ENCODE data around the gene DMRT1.
"Not testable (repeated sequence)": the region's sequence is repeated elsewhere in the genome, so short reads cannot be mapped to it uniquely, and the experiment has no call there.

The DMRT1 gene

GRCh38 chr9:905906-906305, 64.4 kb downstream of the DMRT1 start:
- Mint-ChIP-seq H3K9me3 (no peaks in the 10 kb centered on the region), H3K4me1 (peaks cover 69% of the 10 kb centered on the region), H3K27ac (peak overlapping the region; percentile 45), H3K27me3 (ENCODE audit: low read depth, poor library complexity) (peaks cover 12% of the 10 kb centered on the region), H3K4me3 (peak overlapping the region; percentile 52), H3K36me3 (ENCODE audit: low read depth) (no peaks in the 10 kb centered on the region)
- no peak for DNase-seq
- TF ChIP-seq CTCF (IDR thresholded peaks at IDR 0.05), result no peak

- Mint-ChIP-seq H3K27me3 (ENCODE audit: low read depth, poor library complexity) (peaks cover 15% of the 10 kb centered on the region), H3K36me3 (ENCODE audit: low read depth) (no peaks in the 10 kb centered on the region), H3K4me1 (peaks cover 64% of the 10 kb centered on the region), H3K27ac (no peak overlapping the region), H3K4me3 (peak overlapping the region; percentile 57), H3K9me3 (no peaks in the 10 kb centered on the region)
- TF ChIP-seq CTCF (IDR thresholded peaks at IDR 0.05), result no peak
- no peak for DNase-seq
These were observed 67.2 kb downstream of the DMRT1 start for GRCh38 chr9:908536-909205.

- H3K36me3 Mint-ChIP-seq (ENCODE audit: low read depth), result no peaks in the 10 kb centered on the region
- no peak overlapping the region for H3K27ac Mint-ChIP-seq
- H3K27me3 Mint-ChIP-seq (ENCODE audit: low read depth, poor library complexity), result peaks cover 17% of the 10 kb centered on the region
- TF ChIP-seq CTCF (IDR thresholded peaks at IDR 0.05), result peak; percentile 11
- peaks cover 45% of the 10 kb centered on the region for H3K4me1 Mint-ChIP-seq
- H3K9me3 Mint-ChIP-seq, result no peaks in the 10 kb centered on the region
- no peak overlapping the region for H3K4me3 Mint-ChIP-seq
- DNase-seq, result no peak
These were observed 69.5 kb downstream of the DMRT1 start for GRCh38 chr9:911005-911404.

- H3K4me1 Mint-ChIP-seq, result peaks cover 27% of the 10 kb centered on the region
- TF ChIP-seq CTCF (IDR thresholded peaks at IDR 0.05), result no peak
- no peak overlapping the region for H3K4me3 Mint-ChIP-seq
- no peaks in the 10 kb centered on the region for H3K36me3 Mint-ChIP-seq (ENCODE audit: low read depth)
- no peaks in the 10 kb centered on the region for H3K9me3 Mint-ChIP-seq
- peaks cover 21% of the 10 kb centered on the region for H3K27me3 Mint-ChIP-seq (ENCODE audit: low read depth, poor library complexity)
- no peak for DNase-seq
- no peak overlapping the region for H3K27ac Mint-ChIP-seq
These were observed 71.3 kb downstream of the DMRT1 start for GRCh38 chr9:912776-913175.

- not testable (repeated sequence) for H3K36me3 Mint-ChIP-seq (ENCODE audit: low read depth); H3K27ac Mint-ChIP-seq; DNase-seq; H3K9me3 Mint-ChIP-seq; H3K4me3 Mint-ChIP-seq
- peaks cover 18% of the 10 kb centered on the region for H3K27me3 Mint-ChIP-seq (ENCODE audit: low read depth, poor library complexity)
- peaks cover 19% of the 10 kb centered on the region for H3K4me1 Mint-ChIP-seq
These were observed 72.0 kb downstream of the DMRT1 start for GRCh38 chr9:913526-913925.

- no peaks in the 10 kb centered on the region for H3K36me3 Mint-ChIP-seq (ENCODE audit: low read depth)
- no peak for TF ChIP-seq CTCF (IDR thresholded peaks at IDR 0.05)
- H3K4me3 Mint-ChIP-seq, result no peak overlapping the region
- H3K27me3 Mint-ChIP-seq (ENCODE audit: low read depth, poor library complexity), result peaks cover 19% of the 10 kb centered on the region
- no peak for DNase-seq
- no peaks in the 10 kb centered on the region for H3K4me1 Mint-ChIP-seq
- H3K27ac Mint-ChIP-seq, result no peak overlapping the region
- no peaks in the 10 kb centered on the region for H3K9me3 Mint-ChIP-seq
These were observed 76.2 kb downstream of the DMRT1 start for GRCh38 chr9:917730-918129.
